DND-41 (cell line): Measurements from ENCODE around the gene CADPS.

ENCODE experiments used
- EZH2 ChIP-seq: IDR thresholded peaks from 3 replicates; pipeline ENCODE4 v1.6.1; 2012; ENCODE audit warnings: borderline replicate concordance, low read depth, mild to moderate bottlenecking, moderate library complexity, low read length, inconsistent platforms; ENCODE audit not compliant: severe bottlenecking
- TF ChIP-seq, protein P1 (sequence below): IDR thresholded peaks from 2 replicates; pipeline ENCODE4 v1.5.1; 2012; ENCODE audit warnings: borderline replicate concordance, low read length, moderate library complexity, mild to moderate bottlenecking; ENCODE audit not compliant: poor library complexity, severe bottlenecking; ENCODE audit errors: extremely low read depth

DNA sequence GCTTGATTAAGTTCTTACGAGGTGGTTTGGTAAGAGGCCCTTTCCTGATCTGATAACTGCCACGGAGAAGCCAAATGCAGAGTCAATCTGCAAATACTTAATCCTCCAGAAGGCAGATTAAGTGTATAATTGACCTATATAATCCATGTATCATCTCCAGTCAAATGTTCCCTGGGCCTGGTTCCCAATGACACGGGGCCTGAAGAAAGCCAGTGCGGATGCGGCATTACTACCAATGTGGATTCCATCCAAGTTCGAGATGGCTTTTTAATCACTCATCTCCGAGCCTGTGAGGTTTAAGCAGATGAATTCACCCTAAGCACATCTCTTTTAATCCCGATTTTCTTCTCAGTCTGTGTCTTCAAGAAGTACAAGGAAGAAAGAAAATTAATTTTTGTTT is 441.8 kb downstream of the CADPS start:
- TF ChIP-seq, protein P1, sequence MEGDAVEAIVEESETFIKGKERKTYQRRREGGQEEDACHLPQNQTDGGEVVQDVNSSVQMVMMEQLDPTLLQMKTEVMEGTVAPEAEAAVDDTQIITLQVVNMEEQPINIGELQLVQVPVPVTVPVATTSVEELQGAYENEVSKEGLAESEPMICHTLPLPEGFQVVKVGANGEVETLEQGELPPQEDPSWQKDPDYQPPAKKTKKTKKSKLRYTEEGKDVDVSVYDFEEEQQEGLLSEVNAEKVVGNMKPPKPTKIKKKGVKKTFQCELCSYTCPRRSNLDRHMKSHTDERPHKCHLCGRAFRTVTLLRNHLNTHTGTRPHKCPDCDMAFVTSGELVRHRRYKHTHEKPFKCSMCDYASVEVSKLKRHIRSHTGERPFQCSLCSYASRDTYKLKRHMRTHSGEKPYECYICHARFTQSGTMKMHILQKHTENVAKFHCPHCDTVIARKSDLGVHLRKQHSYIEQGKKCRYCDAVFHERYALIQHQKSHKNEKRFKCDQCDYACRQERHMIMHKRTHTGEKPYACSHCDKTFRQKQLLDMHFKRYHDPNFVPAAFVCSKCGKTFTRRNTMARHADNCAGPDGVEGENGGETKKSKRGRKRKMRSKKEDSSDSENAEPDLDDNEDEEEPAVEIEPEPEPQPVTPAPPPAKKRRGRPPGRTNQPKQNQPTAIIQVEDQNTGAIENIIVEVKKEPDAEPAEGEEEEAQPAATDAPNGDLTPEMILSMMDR = no peak
- TF ChIP-seq EZH2 = no peak
